PC-3 (cell line): Measurements from ENCODE around the gene SDS. TPM values are rescaled to one million over a fixed set of nuclear protein-coding genes. Genes with fewer than 3 reads are reported as not detected.

Source experiments
- ATAC-seq: fragments of 200-7000 bp; cut with Tn5 transposase; 2 replicates; pipeline ENCODE4 v1.9.1; 2020; ENCODE audit warnings: mild to moderate bottlenecking, moderate library complexity
- BruUV-seq: library from RNA; stranded (reverse); fragments of 400-500 nt; replicated peaks from 2 replicates; lab custom pipeline; 2021; lab: Mats Ljungman, UMichigan
- CTCF ChIA-PET: fragments of 300-600 bp; sonication (Branson Sonifier 250); formaldehyde crosslinking; loops from one replicate; lab custom pipeline; 2022; ENCODE audit warnings: antibody characterized with exemption; lab: Charles Lee
- POLR2A ChIA-PET: fragments of 300-600 bp; sonication (Branson Sonifier 250); formaldehyde crosslinking; loops from one replicate; lab custom pipeline; 2022; ENCODE audit warnings: antibody characterized with exemption; ENCODE audit not compliant: unreplicated experiment; lab: Charles Lee
- DNase-seq: peaks from one replicate; pipeline ENCODE4 v3.0.0-alpha.2; 2015
- H2AFZ ChIP-seq: fragments of 300-600 bp; sonication (generic); 2 replicates; pipeline ENCODE4 v1.6.0; 2016; ENCODE audit warnings: antibody characterized with exemption, low read length
- H3F3A ChIP-seq: fragments of 300-600 bp; sonication (generic); one replicate; pipeline ENCODE4 v1.6.0; 2017; ENCODE audit warnings: antibody characterized with exemption, low read length, control low read depth, mild to moderate bottlenecking; ENCODE audit not compliant: unreplicated experiment
- H3K27ac ChIP-seq: fragments of 300-600 bp; sonication (generic); 2 replicates; pipeline ENCODE4 v1.5.1; 2016; ENCODE audit warnings: mild to moderate bottlenecking, low read length
- H3K27me3 ChIP-seq: fragments of 300-600 bp; sonication (generic); 2 replicates; pipeline ENCODE4 v1.6.1; 2016; ENCODE audit warnings: low read length, mixed read lengths
- H3K36me3 ChIP-seq: fragments of 300-600 bp; sonication (generic); 2 replicates; pipeline ENCODE4 v1.6.1; 2016; ENCODE audit warnings: low read depth, mixed run types, low read length, mixed read lengths
- H3K4me1 ChIP-seq: fragments of 300-600 bp; sonication (generic); 2 replicates; pipeline ENCODE4 v1.5.1; 2016; ENCODE audit warnings: low read length; ENCODE audit not compliant: insufficient read depth
- H3K4me2 ChIP-seq: fragments of 300-600 bp; sonication (generic); 2 replicates; pipeline ENCODE4 v1.6.0; 2016; ENCODE audit warnings: low read length
- H3K4me3 ChIP-seq: fragments of 300-600 bp; sonication (generic); 2 replicates; pipeline ENCODE4 v1.5.1; 2016; ENCODE audit warnings: mild to moderate bottlenecking, low read length, mixed read lengths
- H3K79me2 ChIP-seq: fragments of 300-600 bp; sonication (generic); 2 replicates; pipeline ENCODE4 v1.6.1; 2017; ENCODE audit warnings: low read length, mixed read lengths
- H3K9ac ChIP-seq: fragments of 300-600 bp; sonication (generic); 2 replicates; pipeline ENCODE4 v1.6.0; 2016; ENCODE audit warnings: mild to moderate bottlenecking, low read length
- H3K9me2 ChIP-seq: fragments of 300-600 bp; sonication (generic); replicated peaks from 2 replicates; pipeline ENCODE4 v1.6.1; 2016; ENCODE audit warnings: mixed run types, low read length, mixed read lengths
- H3K9me3 ChIP-seq: fragments of 300-600 bp; sonication (generic); 2 replicates; pipeline ENCODE4 v1.6.1; 2016; ENCODE audit warnings: low read length, mixed read lengths
- H4K20me1 ChIP-seq: fragments of 300-600 bp; sonication (generic); 2 replicates; pipeline ENCODE4 v1.6.1; 2016; ENCODE audit warnings: low read length, mixed read lengths
- CTCF ChIP-seq: fragments of 300-600 bp; sonication (generic); conservative IDR thresholded peaks from 2 replicates; pipeline ENCODE4 v1.5.1; 2017; ENCODE audit warnings: antibody characterized with exemption, low read depth, mild to moderate bottlenecking, low read length
- EZH2 ChIP-seq: fragments of 300-600 bp; sonication (generic); IDR thresholded peaks from one replicate; pipeline ENCODE4 v1.6.1; 2017; ENCODE audit warnings: antibody characterized with exemption, mild to moderate bottlenecking, low read length; ENCODE audit not compliant: unreplicated experiment
- EZH2phosphoT487 ChIP-seq: fragments of 300-600 bp; sonication (generic); IDR thresholded peaks from 2 replicates; pipeline ENCODE4 v1.6.1; 2018; ENCODE audit warnings: mild to moderate bottlenecking, antibody characterized with exemption, low read length, borderline replicate concordance
- intact Hi-C: fragments of 100-400 bp; cut with micrococcal nuclease; formaldehyde crosslinking; loops from 2 replicates; pipeline ENCODE4 v1.9.0; 2023
- total RNA-seq: library from RNA; depleted of rRNA; stranded (reverse); fragments of >200 nt; gene quantifications from 2 replicates; pipeline ENCODE4 v1.2.3, GENCODE V29; 2014

SDS gene
- total RNA-seq, 1 experiment from 2014 or later, result not detected

GRCh38 chr12:113372371-113372770 lies 31.3 kb downstream of the SDS start:
- ChIA-PET POLR2A (no interaction called here), CTCF (no interaction called here)
- Histone ChIP-seq H3K4me3 (no peak overlapping the region), H4K20me1 (no peaks in the 10 kb centered on the region), H3F3A (no peaks in the 10 kb centered on the region), H3K4me2 (no peak overlapping the region), H3K79me2 (no peaks in the 10 kb centered on the region), H3K9me3 (no peaks in the 10 kb centered on the region), H3K36me3 (peaks cover 15% of the 10 kb centered on the region), H3K27ac (no peak overlapping the region), H3K9ac (no peak overlapping the region), H3K9me2 (no peaks in the 10 kb centered on the region), H3K4me1 (no peaks in the 10 kb centered on the region), H2AFZ (no peak overlapping the region), H3K27me3 (no peaks in the 10 kb centered on the region)
- intact Hi-C loops, result no loop called here
- TF ChIP-seq CTCF, result no peak
- TF ChIP-seq EZH2phosphoT487, result no peak
- no peak for TF ChIP-seq EZH2
- DNase-seq (no peak), ATAC-seq (no peak)
- BruUV-seq, result no TSS peak

DNA sequence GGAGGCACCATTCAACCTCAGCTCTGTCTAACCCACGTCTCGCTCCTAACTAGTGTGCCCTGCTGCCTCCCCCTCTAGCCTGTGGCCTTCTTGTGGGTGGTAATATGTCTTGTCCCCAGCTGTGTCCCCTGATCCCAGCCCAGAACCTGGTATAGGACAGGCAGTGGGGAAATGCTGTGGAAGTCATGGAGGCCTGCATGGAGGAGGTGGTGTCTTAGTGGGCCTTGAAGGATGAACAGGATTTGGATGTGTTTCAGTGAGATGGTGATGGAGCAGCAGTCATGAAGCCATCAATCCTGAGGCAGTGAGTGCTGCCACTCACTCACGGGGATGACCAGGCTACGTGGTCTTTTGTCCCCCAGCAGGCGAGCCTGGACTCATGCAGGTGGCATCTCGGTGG lies 31.9 kb downstream of the SDS start:
- Histone ChIP-seq H3K9me2 (no peaks in the 10 kb centered on the region), H3K36me3 (peaks cover 15% of the 10 kb centered on the region), H3F3A (no peaks in the 10 kb centered on the region), H3K9me3 (no peaks in the 10 kb centered on the region), H3K27me3 (no peaks in the 10 kb centered on the region), H4K20me1 (no peaks in the 10 kb centered on the region), H2AFZ (no peak overlapping the region), H3K27ac (no peak overlapping the region), H3K4me3 (no peak overlapping the region), H3K79me2 (no peaks in the 10 kb centered on the region), H3K4me1 (no peaks in the 10 kb centered on the region), H3K4me2 (no peak overlapping the region), H3K9ac (no peak overlapping the region)
- intact Hi-C loops, result no loop called here
- ChIA-PET POLR2A (no interaction called here), CTCF (no interaction called here)
- no peak for DNase-seq
- no peak for ATAC-seq
- BruUV-seq, result no TSS peak
- TF ChIP-seq EZH2 (no peak), EZH2phosphoT487 (no peak), CTCF (no peak)

GRCh38 chr12:113370923-113371682 lies 32.6 kb downstream of the SDS start:
- intact Hi-C loops, result no loop called here
- no peak overlapping the region for H3K4me2 ChIP-seq
- no peaks in the 10 kb centered on the region for H3K27me3 ChIP-seq
- ATAC-seq (no peak), DNase-seq (no peak)
- no peaks in the 10 kb centered on the region for H3K9me3 ChIP-seq
- H3K27ac ChIP-seq, result no peak overlapping the region
- H4K20me1 ChIP-seq, result no peaks in the 10 kb centered on the region
- TF ChIP-seq CTCF (no peak), EZH2phosphoT487 (no peak), EZH2 (no peak)
- H3K9me2 ChIP-seq, result no peaks in the 10 kb centered on the region
- peaks cover 15% of the 10 kb centered on the region for H3K36me3 ChIP-seq
- H2AFZ ChIP-seq, result no peak overlapping the region
- CTCF ChIA-PET, result no interaction called here
- H3K79me2 ChIP-seq, result no peaks in the 10 kb centered on the region
- H3K4me3 ChIP-seq, result no peak overlapping the region
- H3K4me1 ChIP-seq, result no peaks in the 10 kb centered on the region
- H3K9ac ChIP-seq, result no peak overlapping the region
- POLR2A ChIA-PET, result no interaction called here
- no TSS peak for BruUV-seq
- no peaks in the 10 kb centered on the region for H3F3A ChIP-seq
